Measurements from ENCODE around the gene OSBPL2. TPM values are rescaled to one million over a fixed set of nuclear protein-coding genes. Genes with fewer than 3 reads are reported as not detected.
A peak's percentile ranks its signal among the peaks of the same experiment; 100 is the strongest.

OSBPL2 gene
- total RNA-seq, 4 donors from 2014 or later, result 52.8 to 86.7 (median 64.2) TPM

DNA sequence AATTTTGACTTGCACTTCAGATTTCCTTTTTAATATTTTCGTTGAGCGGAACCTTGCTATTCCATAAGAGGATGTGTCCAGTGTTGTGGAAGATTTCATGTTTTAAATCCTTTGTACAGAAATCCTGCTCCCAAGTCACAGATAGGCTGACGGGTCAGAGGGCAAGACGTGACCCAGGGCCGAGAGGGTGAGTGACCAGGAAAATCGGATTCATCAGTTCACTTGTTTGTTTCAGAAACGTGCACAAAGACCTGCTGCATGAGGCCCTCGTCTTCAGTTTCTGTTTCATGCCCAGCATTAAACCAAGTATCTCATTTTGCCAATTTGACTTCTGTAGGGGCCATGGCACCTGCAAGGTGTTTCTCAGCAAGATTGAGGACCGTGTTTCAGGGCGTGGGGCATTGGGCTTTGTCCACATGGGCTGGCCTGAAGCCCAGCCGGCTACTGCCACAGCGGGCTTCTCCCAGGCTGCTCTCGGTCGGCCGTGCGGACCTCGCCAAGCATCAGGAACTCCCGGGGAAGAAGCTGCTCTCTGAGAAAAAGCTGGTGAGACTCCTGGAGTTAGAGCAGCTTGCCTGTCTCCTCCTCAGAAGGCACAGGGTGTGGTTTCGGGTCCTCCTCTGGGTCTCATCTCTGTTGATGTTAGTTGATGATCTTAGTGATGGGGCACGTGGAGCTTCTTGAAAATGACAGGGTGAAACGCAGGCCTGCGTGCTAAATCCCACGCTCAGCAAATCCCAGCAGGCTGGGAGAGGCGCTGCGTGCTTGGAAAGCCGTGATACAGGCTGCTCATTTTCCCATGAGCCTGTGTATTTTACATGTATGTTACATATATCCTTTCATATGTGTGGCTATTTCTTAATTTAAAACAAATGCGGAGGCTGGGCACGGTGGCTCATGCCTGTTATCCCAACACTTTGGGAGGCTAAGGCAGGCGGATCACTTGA is 45.0 kb upstream of the OSBPL2 start:
- Histone ChIP-seq H3K27ac (no peak overlapping the region), H3K4me1 (no peaks in the 10 kb centered on the region), H3K4me3 (no peak overlapping the region), H3K36me3 (peaks cover 0 to 77% (median 0%) of the 10 kb centered on the region in 3 donors), H3K27me3 (no peaks in the 10 kb centered on the region), H3K9me3 (no peaks in the 10 kb centered on the region)
- peak in 1 of 3 donors; percentile 25 for DNase-seq
- TF ChIP-seq, protein P1, sequence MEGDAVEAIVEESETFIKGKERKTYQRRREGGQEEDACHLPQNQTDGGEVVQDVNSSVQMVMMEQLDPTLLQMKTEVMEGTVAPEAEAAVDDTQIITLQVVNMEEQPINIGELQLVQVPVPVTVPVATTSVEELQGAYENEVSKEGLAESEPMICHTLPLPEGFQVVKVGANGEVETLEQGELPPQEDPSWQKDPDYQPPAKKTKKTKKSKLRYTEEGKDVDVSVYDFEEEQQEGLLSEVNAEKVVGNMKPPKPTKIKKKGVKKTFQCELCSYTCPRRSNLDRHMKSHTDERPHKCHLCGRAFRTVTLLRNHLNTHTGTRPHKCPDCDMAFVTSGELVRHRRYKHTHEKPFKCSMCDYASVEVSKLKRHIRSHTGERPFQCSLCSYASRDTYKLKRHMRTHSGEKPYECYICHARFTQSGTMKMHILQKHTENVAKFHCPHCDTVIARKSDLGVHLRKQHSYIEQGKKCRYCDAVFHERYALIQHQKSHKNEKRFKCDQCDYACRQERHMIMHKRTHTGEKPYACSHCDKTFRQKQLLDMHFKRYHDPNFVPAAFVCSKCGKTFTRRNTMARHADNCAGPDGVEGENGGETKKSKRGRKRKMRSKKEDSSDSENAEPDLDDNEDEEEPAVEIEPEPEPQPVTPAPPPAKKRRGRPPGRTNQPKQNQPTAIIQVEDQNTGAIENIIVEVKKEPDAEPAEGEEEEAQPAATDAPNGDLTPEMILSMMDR (IDR thresholded peaks at IDR 0.05), result no peak
- no peak for TF ChIP-seq POLR2A (IDR thresholded peaks at IDR 0.05)

DNA sequence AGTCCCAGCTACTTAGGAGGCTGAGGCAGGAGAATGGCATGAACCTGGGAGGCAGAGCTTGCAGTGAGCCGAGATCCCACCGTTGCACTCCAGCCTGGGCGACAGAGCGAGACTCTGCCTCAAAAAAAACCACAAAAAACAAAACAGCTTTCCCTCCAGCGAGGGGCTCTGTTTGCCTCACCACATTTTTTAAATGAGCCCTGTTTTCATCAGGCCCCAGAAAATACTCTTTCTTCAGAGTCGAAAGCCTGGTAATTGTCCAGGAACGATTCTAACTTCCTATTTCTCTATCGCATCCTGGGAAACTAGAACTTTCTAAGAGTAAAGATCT is 43.3 kb upstream of the OSBPL2 start:
- no peak for TF ChIP-seq POLR2A (IDR thresholded peaks at IDR 0.05)
- TF ChIP-seq, protein P1 (IDR thresholded peaks at IDR 0.05), result no peak
- H3K36me3 ChIP-seq, result peaks cover 0 to 79% (median 0%) of the 10 kb centered on the region in 3 donors
- H3K9me3 ChIP-seq, result no peaks in the 10 kb centered on the region
- no peak overlapping the region for H3K27ac ChIP-seq
- no peak overlapping the region for H3K4me3 ChIP-seq
- no peak for DNase-seq
- no peaks in the 10 kb centered on the region for H3K4me1 ChIP-seq
- H3K27me3 ChIP-seq, result no peaks in the 10 kb centered on the region

DNA sequence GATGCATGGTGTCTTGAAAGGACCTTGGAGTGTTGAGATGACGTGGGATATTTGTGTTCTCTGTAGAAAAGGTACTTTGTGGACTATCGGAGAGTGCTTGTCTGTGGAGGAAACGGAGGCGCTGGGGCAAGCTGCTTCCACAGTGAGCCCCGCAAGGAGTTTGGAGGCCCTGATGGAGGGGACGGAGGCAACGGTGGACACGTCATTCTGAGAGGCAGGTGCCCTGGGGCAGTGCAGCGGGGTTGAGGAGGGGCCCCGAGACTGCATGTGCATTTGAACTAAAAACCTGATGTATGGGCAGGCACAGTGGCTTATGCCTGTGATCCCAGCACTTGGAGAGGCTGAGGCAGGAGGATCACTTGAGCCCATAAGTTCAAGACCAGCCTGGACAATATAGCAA is 42.6 kb upstream of the OSBPL2 start:
- Histone ChIP-seq H3K27me3 (no peaks in the 10 kb centered on the region), H3K27ac (no peak overlapping the region), H3K9me3 (no peaks in the 10 kb centered on the region), H3K4me1 (no peaks in the 10 kb centered on the region), H3K36me3 (peaks cover 0 to 78% (median 0%) of the 10 kb centered on the region in 3 donors), H3K4me3 (no peak overlapping the region)
- TF ChIP-seq POLR2A (IDR thresholded peaks at IDR 0.05), result no peak
- TF ChIP-seq, protein P1 (IDR thresholded peaks at IDR 0.05), result no peak
- DNase-seq, result peak in 1 of 3 donors; percentile 16

DNA sequence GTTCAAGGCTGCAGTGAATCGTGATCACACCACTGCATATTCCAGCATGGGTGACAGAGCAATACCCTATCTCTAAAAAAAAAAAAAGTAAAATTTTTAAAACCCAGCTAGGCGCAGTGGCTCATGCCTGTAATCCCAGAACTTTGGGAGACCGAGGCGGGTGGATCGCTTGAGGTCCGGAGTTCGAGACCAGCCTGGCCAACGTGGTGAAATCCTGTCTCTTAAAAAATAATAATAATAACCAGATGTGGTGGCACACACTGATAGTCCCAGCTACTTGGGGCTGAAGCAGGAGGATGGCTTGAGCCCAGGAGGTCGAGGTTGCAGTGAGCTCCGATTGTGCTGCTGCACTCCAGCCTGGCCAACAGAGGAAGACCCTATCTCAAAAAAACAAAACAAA is 42.0 kb upstream of the OSBPL2 start:
- peaks cover 0 to 79% (median 0%) of the 10 kb centered on the region in 3 donors for H3K36me3 ChIP-seq
- peaks cover 0 to 5% (median 0%) of the 10 kb centered on the region in 4 donors for H3K4me1 ChIP-seq
- DNase-seq, result peak in 1 of 3 donors; percentile 23
- TF ChIP-seq, protein P1 (IDR thresholded peaks at IDR 0.05), result no peak
- no peak for TF ChIP-seq POLR2A (IDR thresholded peaks at IDR 0.05)
- no peaks in the 10 kb centered on the region for H3K9me3 ChIP-seq
- H3K4me3 ChIP-seq, result no peak overlapping the region
- no peaks in the 10 kb centered on the region for H3K27me3 ChIP-seq
- no peak overlapping the region for H3K27ac ChIP-seq

DNA sequence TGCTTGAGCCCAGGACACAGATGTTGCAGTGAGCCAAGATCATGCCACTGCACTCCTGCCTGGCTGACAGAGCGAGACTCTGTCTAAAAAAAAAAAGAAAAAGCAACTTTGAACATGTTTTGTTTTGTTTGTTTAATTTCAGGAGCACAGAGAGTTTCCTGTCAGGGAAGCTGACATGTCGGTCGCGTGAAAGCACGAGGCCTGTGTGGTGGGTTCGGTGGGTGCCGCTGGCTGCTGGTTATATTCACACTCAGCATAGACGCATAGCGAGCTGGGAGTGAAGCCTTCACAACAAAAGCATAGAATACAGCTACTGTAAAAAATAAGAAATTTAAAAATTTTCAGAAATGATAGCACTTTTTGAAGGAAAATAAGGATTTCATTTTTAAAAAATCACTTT is 41.0 kb upstream of the OSBPL2 start:
- no peak for TF ChIP-seq POLR2A (IDR thresholded peaks at IDR 0.05)
- TF ChIP-seq, protein P1 (IDR thresholded peaks at IDR 0.05), result no peak
- no peaks in the 10 kb centered on the region for H3K9me3 ChIP-seq
- H3K27ac ChIP-seq, result no peak overlapping the region
- no peak overlapping the region for H3K4me3 ChIP-seq
- peaks cover 0 to 11% (median 0%) of the 10 kb centered on the region in 4 donors for H3K4me1 ChIP-seq
- peaks cover 0 to 82% (median 0%) of the 10 kb centered on the region in 3 donors for H3K36me3 ChIP-seq
- no peak for DNase-seq
- no peaks in the 10 kb centered on the region for H3K27me3 ChIP-seq
